ENCODE measurements around the gene ZNF775.

- TF ChIP-seq CTCF (IDR thresholded peaks at IDR 0.05) = no peak
- TF ChIP-seq ZFX (IDR thresholded peaks at IDR 0.05; ENCODE audit: borderline replicate concordance) = no peak
These were observed 56.4 kb downstream of the ZNF775 start for GRCh38 chr7:150435390-150436073.

Measured in 22Rv1 (cell line).